GM12878 (cell line): ENCODE data around the gene MAPK8. TPM values are rescaled to one million over a fixed set of nuclear protein-coding genes. Genes with fewer than 3 reads are reported as not detected.

Experiments used
- ATAC-seq: fragments of 200-7000 bp; cut with Tn5 transposase; 3 replicates; pipeline ENCODE4 v1.9.1; 2020; ENCODE audit warnings: mild to moderate bottlenecking, moderate library complexity
- BruUV-seq: library from RNA; stranded (reverse); fragments of 400-500 nt; replicated peaks from 2 replicates; lab custom pipeline; 2021; lab: Mats Ljungman, UMichigan
- CTCF ChIA-PET: fragments of 300-600 bp; sonication (Branson Sonifier 250); formaldehyde crosslinking; extraction: SDS; loops from one replicate; lab custom pipeline; 2021; ENCODE audit warnings: inconsistent platforms; lab: Yijun Ruan, JAX
- POLR2A ChIA-PET: fragments of 350-600 bp; formaldehyde crosslinking; extraction: SDS; loops from one replicate; lab custom pipeline; 2021; ENCODE audit warnings: inconsistent platforms; lab: Charles Lee
- RAD21 ChIA-PET: fragments of 300-600 bp; sonication (Branson Sonifier 250); formaldehyde crosslinking; loops from one replicate; lab custom pipeline; 2023; ENCODE audit warnings: antibody characterized with exemption; ENCODE audit not compliant: unreplicated experiment; lab: Charles Lee
- SMC1A ChIA-PET: fragments of 300-600 bp; sonication (Branson Sonifier 250); formaldehyde crosslinking; loops from one replicate; lab custom pipeline; 2023; ENCODE audit not compliant: unreplicated experiment, uncharacterized antibody; lab: Charles Lee
- DNase-seq: peaks from one replicate; pipeline ENCODE4 v3.0.0-alpha.2; 2011; ENCODE audit warnings: low read depth, low spot score
- FAIRE-seq: peaks from 3 replicates; lab custom pipeline; 2011; peaks lifted over from hg19 to GRCh38; lab: Jason Lieb, UNC
- H2AFZ ChIP-seq: 2 replicates; pipeline ENCODE4 v1.6.0; 2011; ENCODE audit warnings: low read depth, low read length, control low read depth; ENCODE audit not compliant: control insufficient read depth
- H3K27ac ChIP-seq: 2 replicates; pipeline ENCODE4 v1.5.1; 2011; ENCODE audit warnings: control low read depth; ENCODE audit not compliant: control insufficient read depth, insufficient read depth
- H3K27me3 ChIP-seq, 2 experiments: replicated peaks in 1 of 2; 2 replicates each; pipeline versions ENCODE4 v1.6.0 to v1.6.1; 2011; ENCODE audit warnings: low read length in 1 of 2; ENCODE audit not compliant: control insufficient read depth in 2 of 2, insufficient read depth in 2 of 2
- H3K36me3 ChIP-seq, 2 experiments: 2 replicates each; pipeline ENCODE4 v1.5.1; 2011; ENCODE audit warnings: low read length in 1 of 2; ENCODE audit not compliant: control insufficient read depth in 2 of 2, insufficient read depth in 2 of 2
- H3K4me1 ChIP-seq: 2 replicates; pipeline ENCODE4 v1.6.1; 2011; ENCODE audit warnings: mild to moderate bottlenecking, low read length, moderate library complexity, mixed read lengths; ENCODE audit not compliant: control insufficient read depth, insufficient read depth
- H3K4me2 ChIP-seq: 2 replicates; pipeline ENCODE4 v1.6.0; 2011; ENCODE audit warnings: control low read depth; ENCODE audit not compliant: control insufficient read depth, insufficient read depth
- H3K4me3 ChIP-seq: fragments of 200-600 bp; sonication (generic); 2 replicates; pipeline ENCODE4 v1.5.1; 2016
- H3K79me2 ChIP-seq: 2 replicates; pipeline ENCODE4 v1.6.0; 2011; ENCODE audit warnings: low read length; ENCODE audit not compliant: control insufficient read depth, insufficient read depth
- H3K9ac ChIP-seq: 2 replicates; pipeline ENCODE4 v1.8.0; 2011; ENCODE audit warnings: low read length, control low read depth, mixed read lengths; ENCODE audit not compliant: control insufficient read depth, insufficient read depth
- H3K9me3 ChIP-seq: replicated peaks from 3 replicates; pipeline ENCODE4 v1.5.1; 2011; ENCODE audit warnings: mild to moderate bottlenecking, low read length; ENCODE audit not compliant: control insufficient read depth, insufficient read depth
- H4K20me1 ChIP-seq: 2 replicates; pipeline ENCODE4 v1.6.0; 2011; ENCODE audit not compliant: control insufficient read depth, insufficient read depth
- KLF5 ChIP-seq: fragments of 450-650 bp; IDR thresholded peaks from 2 replicates; pipeline ENCODE4 v1.6.1; 2014; ENCODE audit warnings: mild to moderate bottlenecking; ENCODE audit not compliant: partially characterized antibody
- NR2F1 ChIP-seq: fragments of 450-650 bp; conservative IDR thresholded peaks from 2 replicates; pipeline ENCODE4 v1.6.1; 2017; ENCODE audit warnings: mild to moderate bottlenecking
- RELA ChIP-seq: fragments of 450-650 bp; IDR thresholded peaks from 2 replicates; pipeline ENCODE4 v1.8.0; 2014; ENCODE audit warnings: borderline replicate concordance; ENCODE audit not compliant: partially characterized antibody
- TARDBP ChIP-seq: IDR thresholded peaks from 2 replicates; pipeline ENCODE4 v1.6.1; 2016; ENCODE audit warnings: borderline replicate concordance
- ZNF622 ChIP-seq: fragments of 450-650 bp; IDR thresholded peaks from 2 replicates; pipeline ENCODE4 v1.6.1; 2017; ENCODE audit warnings: mild to moderate bottlenecking, inconsistent platforms
- WGBS: methylation state at CpG from one replicate; pipeline ENCODE4 v1.1.6; 2016; ENCODE audit warnings: low lambda C conversion rate; ENCODE audit not compliant: insufficient replicate concordance, insufficient coverage; ENCODE audit errors: missing lambda C conversion rate; 5-methylcytosine and 5-hydroxymethylcytosine counted together
- in situ Hi-C: fragments of 300-500 bp; cut with MboI; formaldehyde crosslinking; loops from 9 replicates; pipeline ENCODE4 v1.14.3; 2018; ENCODE audit warnings: mixed read lengths
- intact Hi-C: fragments of 100-400 bp; cut with micrococcal nuclease; formaldehyde crosslinking; loops from one replicate; pipeline ENCODE4 v1.14.2; 2022; ENCODE audit not compliant: unreplicated experiment
- polyA plus RNA-seq, 11 experiments: library from polyadenylated mRNA; depleted of rRNA in 4 of 11; unstranded in 6 of 11; stranded (reverse) in 5 of 11; fragments of >200 nt; fragmentation: Nextera tagmentation in 4 of 11; fragmentation: Illumina TruSeq in 1 of 11; extraction: Ambion mirVana in 4 of 11; extraction: Trizol in 1 of 11; gene quantifications; 1 replicate in 1 of 11; 2 replicates in 10 of 11; pipeline versions ENCODE4 v1.2.1 to v1.2.3, GENCODE V29; 2011 to 2016; ENCODE audit warnings: inconsistent platforms in 2 of 11, missing spikeins in 2 of 11, low read depth in 1 of 11
- total RNA-seq, 4 experiments: library from RNA; depleted of rRNA in 3 of 4; stranded (reverse); fragments of >200 nt in 3 of 4; fragmentation: Illumina TruSeq in 1 of 4; extraction: Trizol in 1 of 4; gene quantifications; 2 replicates each; pipeline versions ENCODE4 v1.2.1 to v1.2.3, GENCODE V29; 2013 to 2021
- TF ChIP-seq, protein P1 (sequence below): fragments of 450-650 bp; IDR thresholded peaks from 2 replicates; pipeline ENCODE4 v1.6.1; 2017; ENCODE audit warnings: antibody characterized with exemption, mild to moderate bottlenecking, moderate library complexity
- TF ChIP-seq, protein P2 (sequence below): IDR thresholded peaks from 2 replicates; pipeline ENCODE4 v1.6.1; 2011; ENCODE audit warnings: low read depth, mild to moderate bottlenecking, low read length, moderate library complexity, borderline replicate concordance; ENCODE audit errors: extremely low read depth

MAPK8 gene
- total and polyA plus RNA-seq, 10 of the 15 experiments (the other 5 are each of a cell fraction or from before 2014, with no cell fraction given) = 3.9 to 102 (median 40.0) TPM

DNA sequence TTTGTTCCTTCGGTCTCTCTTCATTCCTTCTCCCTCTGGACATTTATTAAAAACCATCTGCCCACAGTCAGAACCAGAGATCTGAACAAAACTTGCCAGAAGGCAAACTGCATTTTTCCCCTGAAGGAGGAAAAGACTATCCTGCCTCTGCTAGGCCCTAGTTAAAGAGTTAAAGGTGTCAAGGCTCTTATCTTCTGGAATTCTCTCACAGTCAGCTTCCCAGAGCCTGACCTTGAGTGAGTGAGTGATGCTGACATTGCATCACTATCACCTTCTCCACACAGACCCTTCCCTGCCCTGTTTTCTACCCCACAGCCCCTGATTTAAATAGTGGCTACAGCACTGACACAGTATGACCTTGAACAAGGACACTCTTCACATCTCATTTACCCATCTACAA is 48.4 kb upstream of the MAPK8 start:
- 47% methylated on average over 1 of the region's 1 CpG for WGBS
- Histone ChIP-seq H3K27me3 (no peaks in the 10 kb centered on the region), H3K4me3 (no peak overlapping the region), H3K27ac (no peak overlapping the region), H3K4me2 (no peak overlapping the region), H4K20me1 (no peaks in the 10 kb centered on the region), H3K36me3 (no peaks in the 10 kb centered on the region), H2AFZ (no peak overlapping the region), H3K79me2 (no peaks in the 10 kb centered on the region), H3K9ac (no peak overlapping the region), H3K4me1 (no peaks in the 10 kb centered on the region), H3K9me3 (no peaks in the 10 kb centered on the region; the same call in 2 of the 3 replicates)
- ChIA-PET RAD21 (no interaction called here), POLR2A (no interaction called here), CTCF (interaction anchor here (1.6 kb wide), 1 partner anchor 13 kb away, joined by 3 read pairs; no protein-coding TSS in a partner anchor), SMC1A (interaction anchor here (0.5 kb wide), 1 partner anchor 46 kb away, joined by 3 read pairs; no protein-coding TSS in a partner anchor)
- ATAC-seq (no peak), FAIRE-seq (no peak), DNase-seq (no peak)
- in situ Hi-C loops (no loop called here), intact Hi-C loops (no loop called here)
- BruUV-seq = no TSS peak
- TF ChIP-seq RELA = no peak
- TF ChIP-seq ZNF622 = no peak
- TF ChIP-seq, protein P1, sequence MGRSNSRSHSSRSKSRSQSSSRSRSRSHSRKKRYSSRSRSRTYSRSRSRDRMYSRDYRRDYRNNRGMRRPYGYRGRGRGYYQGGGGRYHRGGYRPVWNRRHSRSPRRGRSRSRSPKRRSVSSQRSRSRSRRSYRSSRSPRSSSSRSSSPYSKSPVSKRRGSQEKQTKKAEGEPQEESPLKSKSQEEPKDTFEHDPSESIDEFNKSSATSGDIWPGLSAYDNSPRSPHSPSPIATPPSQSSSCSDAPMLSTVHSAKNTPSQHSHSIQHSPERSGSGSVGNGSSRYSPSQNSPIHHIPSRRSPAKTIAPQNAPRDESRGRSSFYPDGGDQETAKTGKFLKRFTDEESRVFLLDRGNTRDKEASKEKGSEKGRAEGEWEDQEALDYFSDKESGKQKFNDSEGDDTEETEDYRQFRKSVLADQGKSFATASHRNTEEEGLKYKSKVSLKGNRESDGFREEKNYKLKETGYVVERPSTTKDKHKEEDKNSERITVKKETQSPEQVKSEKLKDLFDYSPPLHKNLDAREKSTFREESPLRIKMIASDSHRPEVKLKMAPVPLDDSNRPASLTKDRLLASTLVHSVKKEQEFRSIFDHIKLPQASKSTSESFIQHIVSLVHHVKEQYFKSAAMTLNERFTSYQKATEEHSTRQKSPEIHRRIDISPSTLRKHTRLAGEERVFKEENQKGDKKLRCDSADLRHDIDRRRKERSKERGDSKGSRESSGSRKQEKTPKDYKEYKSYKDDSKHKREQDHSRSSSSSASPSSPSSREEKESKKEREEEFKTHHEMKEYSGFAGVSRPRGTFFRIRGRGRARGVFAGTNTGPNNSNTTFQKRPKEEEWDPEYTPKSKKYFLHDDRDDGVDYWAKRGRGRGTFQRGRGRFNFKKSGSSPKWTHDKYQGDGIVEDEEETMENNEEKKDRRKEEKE = no peak
- no peak for TF ChIP-seq KLF5
- TF ChIP-seq TARDBP = no peak
- TF ChIP-seq NR2F1 = no peak
- TF ChIP-seq, protein P2, sequence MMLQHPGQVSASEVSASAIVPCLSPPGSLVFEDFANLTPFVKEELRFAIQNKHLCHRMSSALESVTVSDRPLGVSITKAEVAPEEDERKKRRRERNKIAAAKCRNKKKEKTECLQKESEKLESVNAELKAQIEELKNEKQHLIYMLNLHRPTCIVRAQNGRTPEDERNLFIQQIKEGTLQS = no peak
